ENCODE results near the gene INTS7. TPM values are rescaled to one million over a fixed set of nuclear protein-coding genes. Genes with fewer than 3 reads are reported as not detected.
"Not testable (repeated sequence)": the region's sequence is repeated elsewhere in the genome, so short reads cannot be mapped to it uniquely, and the experiment has no call there.

INTS7 gene
- total RNA-seq, 2 donors from 2014 or later: 8.9 to 9.6 TPM

- no peak for DNase-seq (ENCODE audit: low spot score)
- intact Hi-C loops (cut with DNase I): no loop called here
These were observed 30.3 kb downstream of the INTS7 start for GRCh38 chr1:212004895-212005608.

DNA sequence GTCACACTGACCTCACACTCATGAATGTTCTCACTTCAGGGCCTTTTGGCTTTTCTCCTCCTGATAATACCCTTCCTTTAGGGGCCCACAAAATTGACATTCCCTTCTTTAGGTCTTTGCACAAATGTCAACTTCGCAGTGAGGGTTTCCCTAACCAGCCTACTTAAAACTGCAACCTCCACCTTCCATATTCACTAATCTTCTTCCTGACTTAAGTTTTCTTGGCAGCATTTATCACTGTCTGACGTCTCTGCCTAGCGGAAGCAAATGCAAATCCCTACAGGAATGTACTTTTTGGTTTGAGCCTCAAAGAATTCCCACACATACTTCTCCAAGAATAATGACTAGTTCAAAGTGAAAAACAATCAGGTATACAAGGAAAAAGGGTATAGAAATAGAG, 32.8 kb downstream of the INTS7 start:
- no peak for DNase-seq (ENCODE audit: low spot score)
- intact Hi-C loops (cut with DNase I): no loop called here

DNA sequence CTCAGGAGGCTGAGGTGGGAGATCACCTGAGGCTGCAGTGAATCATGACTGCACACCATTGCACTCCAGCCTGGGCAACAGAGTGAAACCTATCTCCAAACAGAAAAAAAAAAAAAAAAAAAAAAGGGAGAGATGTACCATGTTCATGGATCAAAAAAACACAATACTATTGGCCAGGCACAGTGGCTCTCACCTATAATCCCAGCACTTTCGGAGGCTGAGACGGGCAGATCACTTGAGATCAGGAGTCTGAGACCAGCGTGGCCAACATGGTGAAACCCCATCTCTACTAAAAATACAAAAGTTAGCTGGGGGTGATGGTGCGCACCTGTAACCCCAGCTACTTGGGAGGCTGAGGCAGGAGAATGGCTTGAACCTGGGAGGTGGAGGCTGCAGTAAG, 37.9 kb downstream of the INTS7 start:
- DNase-seq (ENCODE audit: low spot score); intact Hi-C loops (cut with DNase I): not testable (repeated sequence)

DNA sequence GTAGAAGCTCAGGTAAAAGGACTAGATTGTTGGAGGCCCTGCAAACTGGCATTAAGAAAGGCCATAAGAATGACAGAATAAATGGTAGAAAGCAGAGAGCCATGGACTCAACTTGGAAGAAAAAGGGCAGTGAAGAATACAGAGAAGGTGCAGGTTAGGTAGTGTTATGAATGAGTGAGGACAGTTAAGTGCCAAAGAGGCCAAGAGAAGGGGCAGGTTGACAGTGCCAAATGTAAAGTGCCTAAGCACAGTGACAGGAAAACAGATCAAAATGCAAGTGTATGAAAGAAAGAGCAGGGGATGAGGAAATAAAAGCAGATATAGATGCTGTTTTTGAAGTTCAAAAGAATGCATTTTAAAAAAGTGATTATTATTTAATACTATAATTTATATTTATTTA, 43.7 kb downstream of the INTS7 start:
- intact Hi-C loops (cut with DNase I): no loop called here
- no peak for DNase-seq (ENCODE audit: low spot score)

GRCh38 chr1:211986628-211987254, 48.6 kb downstream of the INTS7 start:
- intact Hi-C loops (cut with DNase I): no loop called here
- no peak for DNase-seq (ENCODE audit: low spot score)

- no peak for DNase-seq (ENCODE audit: low spot score)
- intact Hi-C loops (cut with DNase I): no loop called here
These were observed 49.6 kb downstream of the INTS7 start for GRCh38 chr1:211985556-211986264.

- intact Hi-C loops (cut with DNase I): no loop called here
- DNase-seq (ENCODE audit: low spot score): no peak
These were observed 56.8 kb downstream of the INTS7 start for GRCh38 chr1:211978596-211978995.

DNA sequence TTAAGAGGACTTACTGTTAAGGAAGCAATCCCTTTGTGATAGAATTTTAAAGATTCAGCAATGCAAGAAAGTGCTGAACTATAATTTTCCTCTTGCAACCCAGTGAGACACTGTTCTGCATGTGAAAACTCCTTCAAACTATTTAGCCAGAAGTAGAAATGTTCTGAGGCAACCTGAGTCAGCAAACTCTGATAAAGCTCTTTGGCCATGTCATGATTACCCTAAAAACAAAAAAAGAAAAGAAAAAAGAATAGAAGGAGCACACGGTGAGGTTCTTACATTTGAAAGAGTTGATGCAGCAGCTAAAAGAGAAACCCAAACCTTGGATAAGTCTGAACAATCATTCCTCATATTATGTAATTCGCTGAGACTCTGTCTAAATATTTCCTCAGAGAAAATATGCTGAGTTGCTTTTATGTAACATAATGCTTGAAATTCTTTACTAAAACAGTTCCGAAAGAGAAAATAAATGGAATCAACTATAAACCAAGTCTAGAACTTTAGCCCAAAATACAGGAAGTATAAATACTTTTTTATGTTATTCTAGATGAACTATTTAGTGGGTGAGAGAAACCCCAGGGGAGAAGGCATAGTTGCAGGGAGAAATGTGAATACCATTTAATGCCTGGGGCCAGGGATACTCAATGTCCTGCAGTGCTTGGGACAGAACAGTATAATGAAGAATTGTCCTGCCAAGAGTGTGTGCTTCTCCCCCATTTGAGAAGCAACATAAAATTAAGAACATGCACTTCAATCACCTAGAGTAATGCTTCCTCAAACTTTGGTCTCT, 60.0 kb downstream of the INTS7 start:
- intact Hi-C loops (cut with DNase I): no loop called here
- no peak for DNase-seq (ENCODE audit: low spot score)

DNA sequence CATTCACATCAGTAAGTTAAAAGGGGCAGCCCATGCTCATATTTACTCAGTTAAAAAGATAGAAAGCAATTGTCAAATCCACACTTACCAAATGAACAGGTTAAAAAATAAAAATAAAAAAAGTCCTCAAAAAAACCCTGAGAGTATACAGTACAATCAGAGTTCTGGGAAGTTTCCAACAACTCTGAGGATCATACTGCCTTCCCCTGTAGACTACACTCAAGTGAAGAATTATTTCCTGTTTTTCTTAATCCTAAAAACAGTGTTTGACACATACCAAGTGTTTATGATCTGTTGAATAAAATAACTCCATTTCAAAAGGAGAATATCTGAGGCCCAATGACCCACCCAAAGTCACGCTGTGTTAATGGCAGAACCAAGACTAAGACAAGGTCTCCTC, 61.8 kb downstream of the INTS7 start:
- intact Hi-C loops (cut with DNase I): no loop called here

GRCh38 chr1:211968200-211968834, 67.0 kb downstream of the INTS7 start:
- intact Hi-C loops (cut with DNase I): no loop called here
- DNase-seq (ENCODE audit: low spot score): no peak

More for the DNA sequence above, 61.8 kb downstream of the INTS7 start:
- no peak for DNase-seq (ENCODE audit: low spot score)

- intact Hi-C loops (cut with DNase I): no loop called here
- DNase-seq (ENCODE audit: low spot score): no peak
These were observed 67.7 kb downstream of the INTS7 start for GRCh38 chr1:211967704-211968103.

GRCh38 chr1:211965108-211965805, 70.1 kb downstream of the INTS7 start:
- intact Hi-C loops (cut with DNase I): no loop called here
- DNase-seq (ENCODE audit: low spot score): no peak

GRCh38 chr1:211959680-211960079, 75.7 kb downstream of the INTS7 start:
- intact Hi-C loops (cut with DNase I): no loop called here
- DNase-seq (ENCODE audit: low spot score): no peak

DNA sequence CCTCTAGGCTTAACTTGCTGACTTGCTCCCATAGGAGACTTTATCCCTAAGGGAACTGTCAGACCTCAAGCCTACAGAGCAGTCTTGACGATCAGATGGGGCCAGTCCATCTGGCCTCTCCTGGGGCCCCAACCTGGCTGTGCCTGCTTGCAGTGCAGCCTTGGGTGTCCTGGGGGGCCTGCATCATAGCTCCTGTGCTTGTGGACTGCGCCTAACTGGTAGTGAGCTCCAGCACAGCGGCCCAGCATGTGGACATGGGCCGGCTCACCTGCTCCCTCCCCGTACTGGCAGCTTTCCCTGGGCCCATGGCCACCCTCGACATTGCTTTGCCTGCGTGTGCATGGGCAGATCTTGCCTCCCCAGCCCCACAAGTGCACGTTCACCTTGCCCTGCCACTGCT, 76.1 kb downstream of the INTS7 start:
- intact Hi-C loops (cut with DNase I): no loop called here

GRCh38 chr1:211954028-211954427, 81.3 kb downstream of the INTS7 start:
- DNase-seq (ENCODE audit: low spot score); intact Hi-C loops (cut with DNase I): not testable (repeated sequence)

More for the DNA sequence above, 76.1 kb downstream of the INTS7 start:
- DNase-seq (ENCODE audit: low spot score): no peak

DNA sequence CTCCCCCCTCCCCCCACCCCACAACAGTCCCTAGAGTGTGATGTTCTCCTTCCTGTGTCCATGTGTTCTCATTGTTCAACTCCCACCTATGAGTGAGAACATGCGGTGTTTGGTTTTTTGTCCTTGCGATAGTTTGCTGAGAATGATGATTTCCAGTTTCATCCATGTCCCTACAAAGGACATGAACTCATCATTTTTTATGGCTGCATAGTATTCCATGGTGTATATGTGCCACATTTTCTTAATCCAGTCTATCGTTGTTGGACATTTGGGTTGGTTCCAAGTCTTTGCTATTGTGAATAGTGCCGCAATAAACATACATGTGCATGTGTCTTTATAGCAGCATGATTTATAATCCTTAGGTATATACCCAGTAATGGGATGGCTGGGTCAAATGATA, 81.8 kb downstream of the INTS7 start:
- DNase-seq (ENCODE audit: low spot score); intact Hi-C loops (cut with DNase I): not testable (repeated sequence)

DNA sequence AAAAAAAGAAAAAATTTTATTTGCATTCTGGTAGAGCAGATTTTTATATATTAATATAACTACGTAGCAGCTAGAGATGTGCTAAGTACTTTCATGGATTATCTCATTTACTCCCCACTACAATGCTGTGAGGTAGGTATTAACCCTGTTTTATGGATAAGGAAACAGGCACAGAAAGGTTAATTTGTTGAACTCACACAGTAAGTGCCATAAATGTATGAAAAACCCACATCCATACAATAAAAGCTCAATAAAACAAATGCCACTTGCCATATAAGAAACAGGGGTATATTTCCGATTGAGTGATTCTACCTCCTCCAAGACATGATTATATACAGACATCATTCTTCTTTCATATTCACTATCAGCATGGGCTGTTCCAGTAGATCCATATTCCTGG, 83.1 kb downstream of the INTS7 start:
- intact Hi-C loops (cut with DNase I): no loop called here
- no peak for DNase-seq (ENCODE audit: low spot score)

DNA sequence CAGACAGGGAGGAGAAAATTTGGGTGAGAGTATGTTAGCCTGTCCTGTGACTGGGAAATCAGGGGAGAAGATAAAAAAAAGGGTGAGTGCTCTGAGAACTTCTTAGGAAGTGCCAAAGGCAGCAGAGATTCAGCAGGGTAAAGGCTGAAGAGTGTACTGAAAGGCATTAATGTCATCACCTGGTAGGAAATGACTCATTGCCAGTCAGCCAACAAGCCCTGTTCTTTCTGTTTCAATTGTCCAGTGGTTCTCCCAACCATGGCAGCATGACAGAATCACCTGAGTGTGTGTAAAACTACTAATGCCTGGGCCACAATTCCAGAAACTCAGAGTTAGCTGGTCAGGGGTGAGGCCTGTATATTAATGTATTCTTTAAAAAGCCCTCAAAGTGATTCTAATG, 83.5 kb downstream of the INTS7 start:
- intact Hi-C loops (cut with DNase I): no loop called here
- DNase-seq (ENCODE audit: low spot score): no peak

GRCh38 chr1:211948377-211948776, 87.0 kb downstream of the INTS7 start:
- intact Hi-C loops (cut with DNase I): no loop called here
- DNase-seq (ENCODE audit: low spot score): no peak

All from posterior vena cava (tissue), 2 donors.